Stimulated activated naive CD4-positive, alpha-beta T cell treated with Interleukin-2 at 50 U/mL for 16 hours (primary cell): ENCODE results near the gene QSOX2.

Experiments used
- DNase-seq: peaks from one replicate; lab custom pipeline; 2025; lab: John Stamatoyannopoulos, UW

The QSOX2 gene

GRCh38 chr9:136190237-136190601 is 55.4 kb downstream of the QSOX2 start:
- no peak for DNase-seq

- no peak for DNase-seq
Measured at GRCh38 chr9:136189394-136190236, 56.0 kb downstream of the QSOX2 start.

GRCh38 chr9:136187683-136188586 is 57.7 kb downstream of the QSOX2 start:
- DNase-seq, result no peak

- DNase-seq, result no peak
Measured at GRCh38 chr9:136187197-136187596, 58.4 kb downstream of the QSOX2 start.

GRCh38 chr9:136186386-136186785 is 59.2 kb downstream of the QSOX2 start:
- DNase-seq, result no peak

GRCh38 chr9:136185596-136186366 is 59.8 kb downstream of the QSOX2 start:
- no peak for DNase-seq

- DNase-seq, result no peak
Measured at GRCh38 chr9:136185066-136185465, 60.5 kb downstream of the QSOX2 start.

GRCh38 chr9:136182850-136183422 is 62.7 kb downstream of the QSOX2 start:
- DNase-seq, result no peak

- no peak for DNase-seq
Measured at GRCh38 chr9:136182420-136182787, 63.2 kb downstream of the QSOX2 start.

GRCh38 chr9:136181784-136182419 is 63.7 kb downstream of the QSOX2 start:
- DNase-seq, result no peak

- DNase-seq, result no peak
Measured at GRCh38 chr9:136180586-136180985, 65.0 kb downstream of the QSOX2 start.

- DNase-seq, result no peak
Measured at GRCh38 chr9:136179761-136180160, 65.9 kb downstream of the QSOX2 start.

- DNase-seq, result no peak
Measured at GRCh38 chr9:136179101-136179616, 66.5 kb downstream of the QSOX2 start.

GRCh38 chr9:136178773-136179075 is 66.9 kb downstream of the QSOX2 start:
- no peak for DNase-seq

GRCh38 chr9:136178061-136178772 is 67.4 kb downstream of the QSOX2 start:
- no peak for DNase-seq

- no peak for DNase-seq
Measured at GRCh38 chr9:136177224-136177623, 68.4 kb downstream of the QSOX2 start.

GRCh38 chr9:136175616-136176197 is 69.9 kb downstream of the QSOX2 start:
- no peak for DNase-seq

GRCh38 chr9:136174779-136175615 is 70.6 kb downstream of the QSOX2 start:
- no peak for DNase-seq

- no peak for DNase-seq
Measured at GRCh38 chr9:136173648-136174290, 71.8 kb downstream of the QSOX2 start.
